HG02759 (cell line): Measurements from ENCODE around the gene CSMD2.

ENCODE experiments used
- ATAC-seq: cut with Tn5 transposase; IDR thresholded peaks from one replicate; pipeline ENCODE4 v1.9.1; 2021; ENCODE audit warnings: mild to moderate bottlenecking, moderate library complexity; ENCODE audit not compliant: unreplicated experiment

The CSMD2 gene

DNA sequence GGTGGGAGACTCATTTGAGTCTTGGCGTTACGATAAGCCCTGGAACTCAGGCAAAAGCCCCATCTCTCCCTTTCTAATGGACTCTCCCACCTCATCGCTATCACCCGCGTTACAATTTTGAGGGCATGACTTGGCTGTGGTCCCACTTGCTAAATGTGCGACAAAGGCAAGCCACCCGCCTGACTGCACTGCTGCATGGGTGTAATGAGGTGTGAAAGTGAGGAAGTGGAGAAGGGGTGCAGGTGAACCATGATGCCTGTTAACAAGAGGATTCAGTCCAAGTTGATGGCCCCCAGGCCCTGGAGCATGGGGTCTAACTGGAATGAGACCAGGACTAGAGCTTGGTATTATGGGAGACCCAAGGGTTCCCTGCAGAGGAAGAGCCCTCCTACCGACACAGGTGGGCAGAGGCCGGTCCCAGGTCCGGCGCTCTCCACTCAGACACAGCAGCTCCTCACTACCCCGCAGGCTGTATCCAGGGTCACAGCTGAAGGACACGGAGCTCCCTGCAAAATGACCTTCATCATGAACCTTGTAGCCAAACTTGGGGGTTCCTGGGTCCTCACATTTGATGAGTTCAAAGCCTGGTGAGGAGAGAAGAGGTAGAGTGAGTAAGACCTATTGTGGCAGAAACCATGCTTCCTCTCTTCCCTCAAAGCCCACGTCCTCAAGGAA is 466.5 kb downstream of the CSMD2 start:
- no peak for ATAC-seq

DNA sequence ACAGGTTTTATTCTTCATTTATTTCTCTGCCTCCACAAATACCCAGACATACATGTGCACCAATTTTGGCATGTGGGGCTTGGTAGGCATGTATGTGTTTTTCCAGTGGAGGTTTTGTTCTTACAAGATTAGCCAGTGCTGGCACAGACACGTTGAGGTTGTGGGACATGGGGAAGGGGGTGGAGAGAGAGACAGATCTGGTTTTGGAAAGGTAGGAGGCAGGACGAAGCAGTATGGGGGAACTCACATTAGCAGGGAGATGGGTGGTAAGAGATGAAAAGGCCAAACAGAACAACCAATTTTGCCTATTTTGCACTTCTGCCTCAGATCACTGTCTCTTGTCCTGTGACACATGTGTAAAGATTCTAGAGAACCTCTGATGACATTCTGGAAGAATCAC is 467.2 kb downstream of the CSMD2 start:
- ATAC-seq: no peak

- no peak for ATAC-seq
Observed at GRCh38 chr1:33696962-33697361, 468.1 kb downstream of the CSMD2 start.

- no peak for ATAC-seq
Observed at GRCh38 chr1:33696311-33696710, 468.7 kb downstream of the CSMD2 start.

GRCh38 chr1:33692206-33693188 is 472.5 kb downstream of the CSMD2 start:
- no peak for ATAC-seq

- no peak for ATAC-seq
Observed at GRCh38 chr1:33687000-33687399, 478.0 kb downstream of the CSMD2 start.

GRCh38 chr1:33686551-33686950 is 478.5 kb downstream of the CSMD2 start:
- no peak for ATAC-seq

- no peak for ATAC-seq
Observed at GRCh38 chr1:33685256-33685655, 479.8 kb downstream of the CSMD2 start.

DNA sequence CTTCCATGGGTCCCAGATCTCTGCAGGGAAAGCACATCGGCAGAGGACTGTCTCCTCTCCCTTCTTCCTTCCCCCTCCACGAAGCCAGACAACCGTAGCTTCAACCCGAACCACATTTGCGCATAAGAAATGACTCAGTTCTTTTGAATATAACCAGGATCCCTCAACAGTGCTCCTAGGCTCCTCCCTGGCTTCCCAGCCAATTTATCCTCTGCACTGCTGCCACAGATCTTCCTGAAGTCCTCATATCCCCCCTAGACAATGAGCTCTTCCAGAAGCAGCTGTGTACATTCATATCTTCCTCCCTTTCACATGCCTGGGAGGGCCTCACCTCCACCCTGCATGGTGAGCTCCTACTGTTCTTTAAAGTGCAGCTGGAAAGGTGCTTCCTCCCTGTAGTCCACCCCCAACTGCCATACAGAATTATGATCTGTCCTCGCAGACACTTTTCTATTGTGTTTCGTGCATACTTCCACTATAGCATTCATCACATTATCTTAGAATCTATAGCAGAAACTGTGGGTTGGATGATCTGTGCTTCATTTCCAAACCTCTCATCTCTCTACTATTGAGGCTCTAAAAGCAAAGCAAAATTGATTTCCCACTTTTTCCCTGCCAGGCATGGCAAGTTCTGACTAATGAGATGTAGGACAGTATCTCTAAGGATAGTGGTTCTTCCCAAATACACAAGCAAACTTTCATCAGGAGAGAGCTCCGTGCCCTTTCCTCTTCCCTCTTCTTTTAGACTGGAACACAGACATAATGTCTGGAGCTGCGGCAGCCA is 480.4 kb downstream of the CSMD2 start:
- ATAC-seq: no peak

DNA sequence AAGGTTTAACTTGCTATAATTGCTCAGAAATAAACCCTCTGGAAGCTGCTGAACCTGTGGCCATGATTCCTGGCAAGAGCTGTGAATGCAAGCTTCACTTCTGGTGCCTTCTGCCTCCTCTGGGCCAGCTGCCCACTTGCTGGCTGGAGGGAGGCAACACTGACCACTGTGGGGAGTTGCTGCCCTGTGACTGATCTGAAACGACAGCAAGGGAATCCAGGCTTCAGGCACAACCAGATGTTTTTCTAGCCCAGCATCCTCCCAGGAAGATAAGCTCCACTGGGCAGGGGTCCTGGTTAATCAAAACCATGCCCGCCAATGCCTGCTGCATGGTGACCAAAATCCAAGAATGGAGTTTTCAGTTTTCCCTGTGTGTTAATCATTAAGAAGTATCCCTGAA is 481.1 kb downstream of the CSMD2 start:
- ATAC-seq: no peak

DNA sequence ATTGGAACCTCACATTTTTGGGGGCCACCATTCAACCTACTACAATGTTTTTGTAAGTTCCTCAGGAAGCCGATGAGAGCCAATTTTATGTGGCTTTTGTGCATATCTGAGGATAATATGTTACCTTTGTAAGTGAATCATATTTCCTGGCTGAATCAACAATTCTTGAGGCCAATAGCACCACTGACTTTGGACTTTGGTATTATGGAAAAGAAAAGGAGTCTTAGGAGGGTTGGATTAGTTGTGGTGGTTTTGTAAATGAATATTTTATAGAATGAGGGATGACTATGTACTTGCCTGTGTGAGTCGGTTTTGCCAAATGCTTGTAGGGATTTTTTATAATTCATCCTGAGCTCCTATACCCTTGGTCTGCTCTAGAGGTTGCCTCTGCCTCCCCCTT is 482.7 kb downstream of the CSMD2 start:
- ATAC-seq: no peak

DNA sequence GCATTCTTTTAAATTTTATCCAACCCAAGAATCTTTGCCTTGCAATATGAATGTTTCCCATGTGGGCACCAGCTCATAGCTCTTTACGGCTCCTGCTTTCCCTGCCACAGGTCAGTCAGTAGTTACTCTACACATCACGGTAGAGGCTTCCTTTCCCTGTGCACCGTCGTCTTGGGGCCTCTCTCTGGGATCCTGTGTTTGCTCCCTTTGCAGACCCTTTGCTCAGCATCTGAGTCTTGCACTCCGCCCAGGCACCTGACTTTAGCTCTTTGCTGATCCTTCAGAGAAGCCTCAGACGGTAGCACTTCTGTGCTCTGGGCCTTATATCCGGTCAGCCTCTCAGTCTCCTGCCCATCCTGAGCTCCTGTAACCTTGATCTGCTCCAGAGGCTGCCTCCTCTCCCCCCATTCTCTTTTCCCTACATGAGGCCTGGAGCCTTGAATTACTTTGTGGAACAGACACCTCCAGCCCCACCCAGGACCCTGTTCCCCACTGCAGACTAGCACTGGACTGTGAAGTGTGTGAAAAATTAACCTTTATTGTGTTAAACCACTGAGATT is 484.7 kb downstream of the CSMD2 start:
- no peak for ATAC-seq

DNA sequence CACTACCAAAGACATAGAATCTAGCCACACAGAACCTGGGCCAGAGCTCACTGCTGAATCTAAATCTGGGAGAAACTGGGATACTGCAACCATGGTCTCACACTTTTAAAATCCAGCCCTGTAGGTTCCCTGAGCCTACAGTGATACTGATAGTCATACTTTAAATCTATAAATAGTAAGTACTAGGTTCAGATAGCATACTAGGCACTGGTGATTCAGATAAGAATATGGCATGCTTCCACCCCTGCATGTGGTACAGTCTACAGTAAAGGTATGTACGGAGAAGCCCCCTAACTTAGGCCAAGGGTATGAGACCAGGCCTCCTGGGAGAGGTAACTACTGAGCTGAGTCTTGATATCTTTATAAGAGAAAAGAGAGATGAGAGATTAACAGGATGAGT is 494.5 kb downstream of the CSMD2 start:
- ATAC-seq: no peak

DNA sequence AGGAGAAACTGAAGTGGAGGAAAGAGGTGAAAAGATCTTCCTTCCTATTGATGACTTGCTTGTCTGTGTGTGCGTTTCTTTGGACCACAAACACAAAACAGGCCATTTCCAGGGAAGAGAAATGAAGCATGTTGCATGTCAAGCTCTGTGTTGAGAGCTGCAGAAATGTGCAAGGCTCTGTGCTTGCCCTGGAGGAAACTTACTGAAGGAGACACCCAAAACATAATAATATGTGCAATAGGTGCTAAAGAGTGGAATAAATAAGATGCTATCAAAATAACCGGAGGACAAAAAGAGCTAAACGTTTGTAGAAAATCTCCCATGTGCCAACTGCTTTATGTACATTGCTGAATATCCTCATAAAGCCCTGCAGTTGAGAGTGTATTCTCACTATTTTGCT is 496.3 kb downstream of the CSMD2 start:
- no peak for ATAC-seq

- ATAC-seq: no peak
Observed at GRCh38 chr1:33667386-33668282, 497.4 kb downstream of the CSMD2 start.

DNA sequence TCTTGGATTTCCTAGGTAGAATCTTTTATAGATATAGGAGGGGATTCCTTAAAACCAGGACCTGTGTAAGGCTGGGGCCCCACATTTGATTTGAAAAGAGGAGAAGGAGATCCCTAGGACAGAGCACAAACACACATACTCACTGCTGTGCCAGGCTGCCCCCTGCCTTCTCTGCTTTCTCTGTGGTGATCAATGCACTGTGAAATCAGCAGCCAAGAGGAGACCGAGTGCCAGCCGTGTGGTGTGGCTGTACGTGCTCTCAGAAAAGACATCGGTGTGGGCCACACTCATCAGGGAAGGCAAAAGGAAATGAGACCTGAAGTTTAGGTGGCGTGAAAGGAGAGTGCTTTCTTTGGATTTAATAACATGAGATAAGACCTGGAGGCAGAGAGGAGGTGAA is 498.4 kb downstream of the CSMD2 start:
- ATAC-seq: no peak

GRCh38 chr1:33661811-33662454 is 503.1 kb downstream of the CSMD2 start:
- no peak for ATAC-seq

DNA sequence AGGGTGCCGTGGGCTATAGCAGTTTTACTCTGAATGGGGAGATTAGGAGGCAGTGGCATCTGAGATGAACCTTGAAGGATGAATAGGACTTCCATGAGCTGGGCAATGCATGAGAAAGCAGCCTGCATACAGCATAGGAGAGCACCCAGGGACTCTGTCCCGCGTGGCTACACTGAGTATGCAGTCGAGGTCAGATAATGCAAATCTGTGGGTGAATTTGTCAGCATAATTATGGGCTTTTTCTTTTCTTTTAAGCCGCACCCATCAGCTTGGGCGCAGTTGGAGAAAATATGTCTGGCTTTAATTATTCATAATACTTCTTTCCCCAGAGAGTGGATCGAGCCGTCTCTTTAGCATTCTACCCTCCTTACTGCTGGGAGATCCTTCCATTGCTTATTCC is 504.1 kb downstream of the CSMD2 start:
- no peak for ATAC-seq

DNA sequence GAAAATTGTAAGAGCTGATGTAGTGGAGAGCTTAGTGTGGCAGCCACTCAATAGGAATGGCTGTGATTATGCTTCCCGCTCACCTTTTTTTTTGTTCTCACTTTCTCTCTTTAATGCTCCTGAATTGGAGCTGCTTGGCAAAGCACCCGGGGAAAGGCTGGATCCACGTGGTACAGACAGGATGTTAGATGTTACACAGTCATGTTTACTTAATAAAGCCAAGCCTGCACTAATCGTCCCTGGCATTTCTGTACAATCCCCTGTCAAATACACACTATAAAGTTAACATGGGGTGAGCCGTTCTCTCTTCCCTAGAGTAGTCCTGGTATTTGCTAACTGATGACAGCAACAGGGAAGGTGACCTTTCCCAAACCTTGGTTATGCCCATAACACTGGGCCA is 504.8 kb downstream of the CSMD2 start:
- no peak for ATAC-seq

DNA sequence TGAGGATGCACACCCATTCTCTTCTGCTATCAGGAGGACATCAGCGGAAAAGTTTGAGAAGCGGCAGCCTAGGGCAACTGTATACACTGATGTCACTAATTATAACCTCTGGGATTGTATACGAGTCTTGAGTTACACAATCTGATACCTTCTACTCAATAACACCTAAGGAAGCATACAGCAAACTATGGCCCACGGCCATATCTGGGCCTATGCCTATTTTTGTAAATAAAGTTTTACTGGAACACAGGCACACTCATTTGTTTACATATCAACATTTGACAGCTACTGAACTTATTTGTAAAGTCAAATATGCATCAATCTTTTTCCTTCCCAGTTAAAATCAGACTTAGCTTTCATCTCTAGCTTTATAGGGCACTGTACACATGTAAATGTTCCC is 505.4 kb downstream of the CSMD2 start:
- no peak for ATAC-seq
